Heart right ventricle (tissue), 16 donors: ENCODE measurements around the gene EIF4E2. TPM values are rescaled to one million over a fixed set of nuclear protein-coding genes. Genes with fewer than 3 reads are reported as not detected.

Experiments
- ATAC-seq, 8 donors: fragments of 200-7000 bp; cut with Tn5 transposase; one replicate each; pipeline ENCODE4 v1.9.1; 2020; ENCODE audit warnings: mild to moderate bottlenecking in 8 of 8, moderate library complexity in 8 of 8, moderate number of reproducible peaks in 1 of 8
- DNase-seq, 2 donors: peaks; one replicate each; pipeline ENCODE4 v3.0.0-alpha.2; 2020
- H3K27ac ChIP-seq, 10 donors: fragments of 200-600 bp; sonication (generic) in 2 of 10; one replicate each; pipeline versions ENCODE4 v1.5.0 to v1.8.0; 2020 to 2022; ENCODE audit warnings: mild to moderate bottlenecking in 3 of 10
- H3K27me3 ChIP-seq, 7 donors: fragments of 200-600 bp; one replicate each; pipeline ENCODE4 v1.8.0; 2021 to 2022; ENCODE audit warnings: mild to moderate bottlenecking in 2 of 7
- H3K36me3 ChIP-seq, 9 donors: fragments of 200-600 bp; sonication (generic) in 1 of 9; one replicate each; pipeline versions ENCODE4 v1.5.0 to v1.8.0; 2020 to 2022; ENCODE audit warnings: mild to moderate bottlenecking in 2 of 9
- H3K4me1 ChIP-seq, 9 donors: fragments of 200-600 bp; sonication (generic) in 1 of 9; one replicate each; pipeline versions ENCODE4 v1.5.0 to v1.8.0; 2020 to 2022; ENCODE audit warnings: mild to moderate bottlenecking in 4 of 9
- H3K4me3 ChIP-seq, 10 donors: fragments of 200-600 bp; sonication (generic) in 2 of 10; one replicate each; pipeline versions ENCODE4 v1.5.0 to v1.8.0; 2020 to 2022; ENCODE audit warnings: mild to moderate bottlenecking in 7 of 10, moderate library complexity in 2 of 10
- H3K9me3 ChIP-seq, 11 donors: fragments of 200-600 bp in 10 of 11; sonication (generic) in 2 of 11; one replicate each; pipeline versions ENCODE4 v1.5.0 to v1.8.0; 2013 to 2022; ENCODE audit warnings: mild to moderate bottlenecking in 2 of 11, control low read depth in 1 of 11, moderate library complexity in 1 of 11
- WGBS, 2 donors: extraction: QIAGEN DNeasy Blood & Tissue Kit; methylation state at CpG; one replicate each; pipeline ENCODE4 v1.1.7; 2013; ENCODE audit warnings: inconsistent platforms in 1 of 2; 5-methylcytosine and 5-hydroxymethylcytosine counted together
- intact Hi-C, 10 donors: fragments of 100-400 bp; cut with DNase I; formaldehyde crosslinking; loops; one replicate each; pipeline versions ENCODE4 v1.11.1 to v1.14.2; 2022
- polyA plus RNA-seq, 2 donors: library from polyadenylated mRNA; stranded (reverse); fragments of 200-250 nt; gene quantifications; one replicate each; pipeline ENCODE4 v1.2.3, GENCODE V29; 2013
- total RNA-seq, 10 donors: library from RNA; stranded (reverse); fragmentation: NEBNext Ultra II Directional in 3 of 10; extraction: Animal tissue kit (Norgen Biotek cat#: 25700) in 3 of 10; gene quantifications; one replicate each; pipeline versions ENCODE4 v1.2.1 to v1.2.4, GENCODE V29; 2021 to 2023
- TF ChIP-seq, protein P1 (sequence below), 9 donors: fragments of 200-600 bp; sonication (generic) in 2 of 9; IDR thresholded peaks; one replicate each; pipeline versions ENCODE4 v1.5.0 to v1.8.0; 2021 to 2022; ENCODE audit warnings: antibody characterized with exemption in 9 of 9, mild to moderate bottlenecking in 5 of 9, moderate library complexity in 1 of 9
- donor health status: Arrhythmogenic right ventricular cardiomyopathy.
- donor health status: ischemic (EF 13 %, LVEDD 7.1; RV severe dilation, severe dysfunction).
- donor health status: healthy with polysubstance abuse.
- donor health status: DM: no; HTN: yes; CAD: no.
- donor health status: DM: no; HTN: no; CAD: no.
- donor health status: ischemic (EF 25% LVEDD 6.9; RV normal size, moderate dysfunction).
- donor health status: ischemic (EF 25% LVEDD 5.7; RV mildly dilated, moderate dysfunction).
- donor health status: healthy.
- donor health status: DM: yes; HTN: yes; CAD: no.
- donor health status: Ischemic cardiomyopathy.
- donor health status: ischemic (EF 35%, LVEDD 5.7; RV mildly dilated, moderate dysfunction).
- donor health status: nonischemic (EF 11% LVEDD 7.7; RV severe dilation, severe dysfunction).
- donor health status: DM: yes; HTN: yes; CAD: no.
- donor health status: PGD.
- donor health status: ischemic (EF 29% LVEDD 5.4; RV normal size, mild dysfunction).
- donor health status: nonischemic (EF 23%, LVEDD 6.1; RV moderate dilation, normal function).

EIF4E2 gene
- total and polyA plus RNA-seq, 12 donors: 30.3 to 58.1 (median 40.2) TPM

DNA sequence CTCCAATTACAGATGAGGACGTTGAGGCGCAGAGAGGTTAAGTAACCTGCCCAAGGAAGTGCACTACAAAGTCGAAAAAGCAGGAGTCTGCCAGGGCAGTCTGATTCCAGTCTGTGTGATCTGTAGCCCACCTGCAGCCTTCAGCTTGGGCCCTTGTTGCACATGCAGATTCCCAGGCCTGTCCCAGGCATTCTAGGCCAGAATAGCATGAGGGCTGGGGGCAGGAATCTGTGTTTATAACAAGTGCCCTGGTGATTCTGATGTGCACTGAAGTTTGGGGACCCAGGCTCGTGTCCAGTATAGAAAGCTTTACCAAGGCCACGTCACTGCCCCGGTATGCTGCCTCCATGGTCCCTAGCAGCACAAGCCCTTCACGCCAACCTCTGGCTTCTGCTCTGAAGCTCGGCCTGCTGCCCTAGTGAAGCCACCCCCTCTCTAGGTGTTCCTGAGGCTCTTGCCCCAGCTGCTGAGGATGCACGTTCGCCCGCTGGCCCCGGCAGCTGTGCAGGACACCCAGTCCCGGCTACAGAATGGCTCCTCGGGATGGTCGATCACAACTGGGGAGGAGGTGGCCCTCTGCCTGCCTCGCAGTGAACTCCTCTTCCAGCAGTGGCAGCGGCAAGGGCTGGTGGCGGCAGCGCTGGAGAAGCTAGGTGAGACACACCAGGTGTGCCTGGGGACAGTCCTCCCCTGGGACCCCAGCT is 6.4 kb upstream of the EIF4E2 start:
- H3K36me3 ChIP-seq: peaks cover 0 to 13% (median 0%) of the 10 kb centered on the region in 9 donors
- peaks cover 0 to 31% (median 0%) of the 10 kb centered on the region in 9 donors for H3K4me1 ChIP-seq
- H3K27ac ChIP-seq: no peak overlapping the region
- peaks cover 0 to 10% (median 0%) of the 10 kb centered on the region in 7 donors for H3K27me3 ChIP-seq
- peaks cover 0 to 12% (median 5%) of the 10 kb centered on the region in 11 donors for H3K9me3 ChIP-seq
- 92 to 94% methylated on average over 19 of the region's 19 CpGs for WGBS, 2 donors
- ATAC-seq: no peak
- DNase-seq: no peak
- no peak overlapping the region for H3K4me3 ChIP-seq
- intact Hi-C loops: no loop called here
- TF ChIP-seq, protein P1, sequence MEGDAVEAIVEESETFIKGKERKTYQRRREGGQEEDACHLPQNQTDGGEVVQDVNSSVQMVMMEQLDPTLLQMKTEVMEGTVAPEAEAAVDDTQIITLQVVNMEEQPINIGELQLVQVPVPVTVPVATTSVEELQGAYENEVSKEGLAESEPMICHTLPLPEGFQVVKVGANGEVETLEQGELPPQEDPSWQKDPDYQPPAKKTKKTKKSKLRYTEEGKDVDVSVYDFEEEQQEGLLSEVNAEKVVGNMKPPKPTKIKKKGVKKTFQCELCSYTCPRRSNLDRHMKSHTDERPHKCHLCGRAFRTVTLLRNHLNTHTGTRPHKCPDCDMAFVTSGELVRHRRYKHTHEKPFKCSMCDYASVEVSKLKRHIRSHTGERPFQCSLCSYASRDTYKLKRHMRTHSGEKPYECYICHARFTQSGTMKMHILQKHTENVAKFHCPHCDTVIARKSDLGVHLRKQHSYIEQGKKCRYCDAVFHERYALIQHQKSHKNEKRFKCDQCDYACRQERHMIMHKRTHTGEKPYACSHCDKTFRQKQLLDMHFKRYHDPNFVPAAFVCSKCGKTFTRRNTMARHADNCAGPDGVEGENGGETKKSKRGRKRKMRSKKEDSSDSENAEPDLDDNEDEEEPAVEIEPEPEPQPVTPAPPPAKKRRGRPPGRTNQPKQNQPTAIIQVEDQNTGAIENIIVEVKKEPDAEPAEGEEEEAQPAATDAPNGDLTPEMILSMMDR (IDR thresholded peaks at IDR 0.05): no peak

DNA sequence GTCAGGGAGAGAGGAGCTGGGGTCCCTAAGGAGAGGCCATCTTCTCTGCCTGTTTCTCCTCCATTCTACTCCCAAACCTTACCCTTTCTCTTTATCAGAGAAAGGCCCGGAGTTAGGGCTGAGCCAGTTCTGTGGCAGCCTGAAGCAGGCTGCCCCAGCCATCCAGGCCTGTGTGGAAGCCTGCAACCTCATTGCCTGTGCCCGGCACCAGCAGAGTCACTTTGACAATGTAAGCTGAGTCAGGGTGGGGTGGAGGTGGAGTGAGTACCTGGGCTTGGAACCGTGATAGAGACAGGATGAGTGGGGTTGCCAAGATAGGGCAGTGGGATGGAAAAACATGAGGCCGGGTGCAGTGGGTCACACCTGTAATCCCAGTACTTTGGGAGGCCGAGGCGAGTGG is 5.8 kb upstream of the EIF4E2 start:
- peaks cover 0 to 33% (median 0%) of the 10 kb centered on the region in 9 donors for H3K4me1 ChIP-seq
- 90 to 93% methylated on average over 6 of the region's 6 CpGs for WGBS, 2 donors
- intact Hi-C loops: no loop called here
- TF ChIP-seq, protein P1 (IDR thresholded peaks at IDR 0.05): no peak
- no peak for DNase-seq
- H3K27ac ChIP-seq: no peak overlapping the region
- H3K4me3 ChIP-seq: no peak overlapping the region
- peaks cover 0 to 6% (median 0%) of the 10 kb centered on the region in 7 donors for H3K27me3 ChIP-seq
- peaks cover 0 to 13% (median 0%) of the 10 kb centered on the region in 9 donors for H3K36me3 ChIP-seq
- peaks cover 0 to 16% (median 9%) of the 10 kb centered on the region in 11 donors for H3K9me3 ChIP-seq
- no peak for ATAC-seq

DNA sequence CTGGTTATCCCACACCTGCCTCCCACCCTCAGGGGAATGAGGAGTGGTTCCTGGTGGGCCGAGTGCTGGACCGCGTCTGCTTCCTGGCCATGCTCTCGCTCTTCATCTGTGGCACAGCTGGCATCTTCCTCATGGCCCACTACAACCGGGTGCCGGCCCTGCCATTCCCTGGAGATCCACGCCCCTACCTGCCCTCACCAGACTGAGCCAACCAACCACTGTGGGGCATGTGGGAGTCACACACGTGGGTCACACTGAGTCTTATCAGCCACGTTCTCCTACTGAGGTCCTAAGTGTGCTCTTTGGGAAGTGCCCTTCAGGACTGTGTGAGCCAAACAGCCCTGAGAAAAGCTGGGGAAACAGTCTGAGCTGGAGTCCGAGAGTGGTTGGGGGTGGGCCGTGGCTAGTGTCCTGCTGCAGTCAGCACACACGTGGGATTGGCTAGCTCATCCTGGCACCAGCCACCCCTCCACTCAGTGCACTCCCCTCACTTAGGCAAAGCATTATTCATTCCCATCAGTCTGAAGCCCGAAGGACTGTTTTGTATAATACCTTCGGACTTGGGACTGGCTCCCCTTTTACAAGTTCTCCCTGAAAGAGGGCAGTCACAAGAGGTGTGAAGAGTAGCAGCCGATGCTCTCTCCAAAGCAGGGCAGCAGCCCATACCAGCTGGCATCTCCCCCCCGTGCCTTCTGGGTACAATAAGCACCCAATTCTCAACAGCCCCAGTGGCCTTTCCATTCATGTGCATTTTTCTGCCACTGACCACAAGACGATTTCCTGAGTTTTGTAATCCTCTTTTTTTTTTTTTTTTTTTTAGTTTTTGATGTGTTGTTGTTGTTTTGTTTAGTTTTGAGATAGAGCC is 4.7 kb upstream of the EIF4E2 start:
- intact Hi-C loops: no loop called here
- no peak for DNase-seq
- Histone ChIP-seq H3K9me3 (peaks cover 0 to 16% (median 9%) of the 10 kb centered on the region in 11 donors), H3K4me1 (peaks cover 0 to 35% (median 2%) of the 10 kb centered on the region in 9 donors), H3K36me3 (peaks cover 0 to 13% (median 0%) of the 10 kb centered on the region in 9 donors), H3K4me3 (no peak overlapping the region), H3K27ac (no peak overlapping the region), H3K27me3 (no peaks in the 10 kb centered on the region)
- no peak for ATAC-seq
- WGBS, 2 donors: 83 to 88% methylated on average over 17 of the region's 17 CpGs
- TF ChIP-seq, protein P1 (IDR thresholded peaks at IDR 0.05): no peak

DNA sequence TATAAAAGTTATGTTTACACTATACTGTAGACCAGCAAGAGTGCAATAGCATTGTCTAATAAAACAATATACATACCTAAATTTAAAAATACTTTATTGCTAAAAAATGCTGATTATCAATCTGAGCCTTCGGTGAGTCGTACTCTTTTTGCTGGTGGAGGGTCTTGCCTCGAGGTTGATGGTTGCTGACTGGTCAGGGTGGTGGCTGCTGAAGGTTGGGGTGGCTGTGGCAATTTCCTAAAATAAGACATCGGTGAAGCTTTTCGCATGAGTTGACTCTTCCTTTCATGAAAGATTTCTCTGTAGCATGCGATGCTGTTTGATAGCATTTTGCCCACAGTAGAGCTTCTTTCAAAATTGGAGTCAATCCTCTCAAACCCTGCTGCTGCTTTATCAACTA is 2.5 kb upstream of the EIF4E2 start:
- DNase-seq (no peak), ATAC-seq (no peak)
- Histone ChIP-seq H3K36me3 (peaks cover 0 to 26% (median 3%) of the 10 kb centered on the region in 9 donors), H3K4me1 (peaks cover 6 to 46% (median 19%) of the 10 kb centered on the region in 9 donors), H3K27me3 (no peaks in the 10 kb centered on the region), H3K4me3 (no peak overlapping the region), H3K9me3 (peaks cover 0 to 16% (median 9%) of the 10 kb centered on the region in 11 donors), H3K27ac (no peak overlapping the region)
- WGBS, 2 donors: 97 to 98% methylated on average over 6 of the region's 6 CpGs
- TF ChIP-seq, protein P1 (IDR thresholded peaks at IDR 0.05): no peak
- intact Hi-C loops: no loop called here
